Right renal cortex interstitium (tissue), 3 donors: ENCODE data around the gene KRT86. TPM values are rescaled to one million over a fixed set of nuclear protein-coding genes. Genes with fewer than 3 reads are reported as not detected.
"Not testable (repeated sequence)": the region's sequence is repeated elsewhere in the genome, so short reads cannot be mapped to it uniquely, and the experiment has no call there.

Experiments used
- DNase-seq, 3 donors: peaks; one replicate each; pipeline ENCODE4 v3.0.0-alpha.2; 2013; ENCODE audit warnings: low read depth in 3 of 3, low spot score in 2 of 3
- polyA plus RNA-seq, 3 donors: library from polyadenylated mRNA; unstranded; fragments of 120-200 nt; gene quantifications; one replicate each; pipeline ENCODE4 v1.2.1, GENCODE V29; 2013; ENCODE audit not compliant: insufficient read length in 3 of 3

KRT86 gene
- polyA plus RNA-seq, 3 donors = not detected

DNA sequence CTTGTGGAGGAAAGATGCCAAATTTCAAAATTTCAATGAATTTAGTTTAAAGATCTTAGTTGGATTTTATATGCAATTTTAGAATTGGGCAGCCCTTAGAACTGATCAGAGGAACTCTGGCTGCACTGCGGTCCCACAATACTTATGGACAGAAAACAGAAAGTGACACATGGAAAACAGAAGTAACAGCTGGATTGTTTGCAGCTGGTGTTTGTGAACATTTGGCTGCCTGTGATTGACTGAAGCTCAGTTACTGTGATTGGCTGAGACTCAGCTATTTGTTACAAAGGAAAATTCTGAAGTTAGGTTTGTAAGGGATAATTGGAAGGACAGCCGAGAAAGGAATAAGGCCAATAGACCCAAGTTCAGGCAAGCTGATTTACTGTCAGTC, 10.0 kb upstream of the KRT86 start:
- no peak for DNase-seq

DNA sequence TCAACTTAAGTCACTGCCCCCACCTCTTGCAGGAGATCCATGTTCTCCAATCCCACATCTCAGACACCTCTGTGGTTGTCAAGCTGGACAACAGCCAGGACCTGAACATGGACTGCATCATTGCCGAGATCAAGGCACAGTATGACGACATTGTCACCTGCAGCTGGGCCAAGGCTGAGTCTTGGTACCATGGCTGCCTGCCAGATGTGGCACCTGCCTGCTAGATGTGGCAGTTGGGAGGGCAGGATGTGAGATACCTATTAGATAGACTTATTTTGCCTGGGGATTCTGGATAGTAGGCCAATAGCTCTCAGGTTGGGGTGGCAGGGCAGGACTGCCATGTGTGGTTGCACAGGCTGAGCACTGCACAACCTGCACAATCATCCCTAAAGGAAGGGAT, 7.9 kb upstream of the KRT86 start:
- DNase-seq = no peak

DNA sequence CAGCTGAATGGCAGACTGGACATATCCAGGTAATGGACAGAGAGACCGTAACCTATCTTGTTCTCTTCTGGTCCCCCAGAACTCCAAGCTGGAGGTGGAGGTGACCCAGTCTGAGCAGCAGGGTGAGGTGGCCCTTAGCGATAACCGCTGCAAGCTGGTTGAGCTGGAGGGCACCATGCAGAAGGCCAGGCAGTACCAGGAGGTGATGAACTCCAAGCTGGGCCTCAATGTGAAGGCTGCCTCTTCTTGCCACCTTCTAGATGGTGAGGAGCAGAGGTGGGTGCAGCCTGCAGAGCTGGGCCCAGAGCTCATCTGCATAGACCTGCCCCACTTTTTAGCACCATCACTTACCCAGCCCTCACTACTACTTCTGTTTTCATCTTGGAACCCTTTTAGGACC, 7.2 kb upstream of the KRT86 start:
- no peak for DNase-seq

DNA sequence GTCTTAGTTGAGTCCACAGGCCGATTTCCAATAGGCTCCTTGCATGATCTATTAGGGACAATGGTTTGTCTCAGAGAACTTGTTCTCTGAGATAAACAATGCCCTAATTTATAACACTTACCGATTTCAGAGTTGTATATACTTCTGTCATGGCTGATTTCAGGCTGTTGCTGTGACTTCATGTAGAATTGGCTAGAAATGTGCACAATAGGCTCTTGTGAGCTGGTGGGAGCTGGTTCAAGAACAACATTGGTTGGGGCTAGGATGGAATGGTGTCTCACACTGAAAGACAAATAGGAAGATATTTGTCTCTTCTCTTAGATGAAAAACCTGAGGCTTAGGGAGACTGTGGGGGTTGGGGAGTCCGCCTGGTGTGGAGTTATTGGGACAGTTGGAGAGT, 6.7 kb upstream of the KRT86 start:
- no peak for DNase-seq

DNA sequence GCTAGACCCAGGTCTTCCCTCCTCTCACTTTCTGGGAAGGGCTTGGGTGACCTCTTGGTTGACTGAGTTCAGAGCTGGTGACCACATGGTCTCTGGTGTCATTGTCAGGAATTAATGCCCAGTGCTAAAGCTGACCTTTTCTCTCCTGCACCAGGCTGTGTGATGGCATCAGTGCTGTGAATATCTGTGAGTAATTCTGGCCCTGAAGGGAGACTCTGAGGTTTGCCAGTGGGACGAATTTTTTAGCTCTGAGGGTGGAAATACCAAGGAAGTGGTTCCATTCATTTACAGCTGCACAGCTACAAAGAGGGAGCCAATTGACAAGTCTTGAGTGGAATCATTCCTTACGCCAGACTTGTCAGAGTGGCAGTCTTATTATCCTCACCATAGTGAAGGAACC, 6.2 kb upstream of the KRT86 start:
- no peak for DNase-seq

DNA sequence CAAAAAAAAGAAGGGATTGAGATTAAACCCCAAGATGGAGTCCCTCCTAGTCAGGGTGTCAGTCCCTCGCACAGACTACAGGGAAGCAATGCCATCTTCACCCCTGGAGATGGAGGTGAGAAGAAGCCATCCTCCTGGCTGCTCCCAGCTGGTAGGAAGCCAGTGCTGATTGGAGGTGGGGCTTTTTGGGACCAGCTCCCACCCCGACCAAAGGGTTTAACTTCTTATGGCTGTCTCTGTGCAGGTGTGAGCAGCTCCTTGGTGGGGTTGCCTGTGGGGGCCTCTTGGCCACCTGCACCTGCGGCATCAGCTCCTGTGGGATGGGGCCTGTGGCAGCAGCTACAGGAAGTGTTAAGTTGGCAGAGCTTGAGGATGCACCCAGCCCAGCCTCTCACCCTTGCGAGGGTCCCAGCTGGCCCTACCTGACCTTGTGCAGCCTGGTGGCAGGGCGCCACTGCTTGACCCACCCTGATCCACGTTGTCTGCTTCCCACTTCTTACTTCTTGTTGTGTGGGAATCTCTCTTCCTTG, 3.8 kb upstream of the KRT86 start:
- DNase-seq = no peak

DNA sequence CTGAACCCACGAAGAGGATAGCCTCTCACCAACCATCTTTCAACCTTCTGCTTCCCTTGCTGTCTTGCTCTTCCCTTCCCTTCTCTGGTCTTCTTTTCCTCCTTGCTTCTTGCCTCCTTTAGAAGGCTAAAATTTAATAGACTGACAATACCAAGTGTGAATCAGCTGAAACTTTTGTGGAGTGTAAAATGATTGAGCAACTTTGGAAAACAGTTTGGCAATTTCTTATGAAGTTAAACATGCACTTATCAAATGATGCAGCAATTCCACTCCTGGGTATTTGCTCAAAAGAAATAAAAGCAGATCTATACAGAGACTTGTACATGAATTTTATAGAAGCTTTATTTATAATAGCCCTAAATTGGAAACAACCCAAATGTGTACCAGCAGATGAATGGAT, 3.3 kb upstream of the KRT86 start:
- DNase-seq = no peak

DNA sequence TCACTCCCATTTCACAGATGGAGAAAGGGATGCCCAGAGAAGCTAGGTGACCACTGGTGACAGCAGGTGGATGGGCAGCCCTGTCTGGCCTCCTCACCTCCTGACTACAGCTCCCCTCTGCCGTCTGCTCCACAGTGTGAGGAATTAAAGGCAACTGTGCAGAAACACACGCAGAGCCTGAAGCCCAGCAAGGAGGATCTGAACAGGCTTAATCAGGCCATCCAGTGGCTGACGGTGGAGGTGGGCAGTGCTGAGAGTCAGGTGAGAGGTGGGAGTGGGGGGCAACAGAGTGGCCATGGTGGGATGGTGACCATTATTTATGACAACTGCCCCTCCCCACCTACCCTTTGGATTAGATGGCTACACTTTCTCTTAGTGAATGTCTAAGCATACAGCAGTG, 1.2 kb downstream of the KRT86 start:
- no peak for DNase-seq

DNA sequence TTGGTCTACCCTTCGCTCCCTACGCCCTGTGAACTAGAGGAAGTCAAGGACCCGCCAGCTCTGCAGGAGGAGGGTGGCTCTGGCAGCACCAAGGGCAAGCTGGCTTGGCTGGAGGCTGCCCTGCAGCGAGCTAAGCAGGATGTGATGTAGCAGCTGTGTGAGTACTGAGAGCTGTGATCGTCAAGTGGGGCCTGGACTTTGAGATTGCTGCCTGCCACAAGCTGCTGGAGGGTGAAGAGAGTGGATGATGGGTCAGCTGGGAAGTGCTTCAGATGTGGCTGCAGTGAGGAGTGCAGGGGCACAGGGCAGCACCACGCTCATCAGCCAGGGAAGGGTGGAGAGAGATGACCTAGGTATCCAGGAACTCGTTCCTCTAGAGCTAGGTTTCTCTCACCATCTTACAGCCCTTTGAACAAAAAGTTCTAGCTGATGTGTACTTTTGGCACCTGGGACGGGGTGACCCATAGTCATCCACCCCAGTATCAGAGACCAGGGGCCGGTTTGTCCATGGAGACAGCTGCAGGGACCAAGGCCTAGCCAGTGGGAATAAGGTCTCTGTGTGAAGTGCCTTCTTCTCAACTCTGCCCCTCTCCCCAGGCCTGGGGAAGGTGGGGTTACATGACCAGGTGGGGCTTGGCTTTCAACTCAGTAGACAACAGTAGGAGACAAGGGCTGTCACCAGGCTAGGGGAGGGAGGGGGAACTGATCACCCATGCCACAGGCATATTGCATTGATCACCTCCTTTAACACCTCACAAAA, 3.2 kb downstream of the KRT86 start:
- DNase-seq = no peak

DNA sequence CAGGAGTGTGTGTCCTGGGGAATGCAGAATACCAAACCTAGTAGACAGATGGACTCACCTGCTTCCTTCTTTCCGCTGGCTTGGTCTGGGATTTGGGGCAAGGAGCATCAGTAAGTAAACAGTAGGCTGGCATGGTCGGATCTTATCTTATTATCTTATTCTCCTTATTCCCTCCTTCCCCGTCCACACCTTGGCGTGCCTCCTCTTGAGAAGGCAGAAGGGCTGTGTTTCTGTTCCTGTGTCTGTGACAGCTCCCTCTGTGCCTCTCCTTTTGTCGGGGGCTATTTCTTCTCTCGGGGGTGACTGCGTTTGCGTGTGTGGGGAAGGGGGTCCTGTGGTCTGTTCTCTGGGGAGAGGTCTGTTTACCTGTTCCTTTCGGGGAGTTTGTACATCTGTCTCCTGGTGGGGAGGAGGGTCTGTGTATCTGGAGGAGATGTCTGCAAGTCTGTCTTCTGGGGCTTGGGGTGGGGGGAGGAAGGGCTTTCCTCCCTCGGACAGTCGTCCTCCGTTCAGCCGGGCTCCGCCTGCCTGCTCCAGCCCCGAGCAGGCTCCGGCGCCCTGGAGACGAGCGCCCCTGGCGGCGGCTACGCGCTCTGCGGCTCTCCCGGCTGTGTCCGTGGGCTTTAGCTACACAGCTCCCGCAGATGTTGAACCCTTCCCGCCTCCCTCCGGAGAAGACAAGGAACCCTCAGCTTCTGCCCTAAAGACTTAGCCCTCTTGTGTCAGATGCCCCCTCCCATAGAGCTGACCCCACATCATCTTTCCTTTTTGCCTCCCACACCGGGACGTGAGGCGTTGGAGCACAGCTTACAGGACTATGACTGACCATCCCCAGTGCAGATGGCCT, 4.4 kb downstream of the KRT86 start:
- peak in 2 of 3 donors; percentile 42 to 60 for DNase-seq

DNA sequence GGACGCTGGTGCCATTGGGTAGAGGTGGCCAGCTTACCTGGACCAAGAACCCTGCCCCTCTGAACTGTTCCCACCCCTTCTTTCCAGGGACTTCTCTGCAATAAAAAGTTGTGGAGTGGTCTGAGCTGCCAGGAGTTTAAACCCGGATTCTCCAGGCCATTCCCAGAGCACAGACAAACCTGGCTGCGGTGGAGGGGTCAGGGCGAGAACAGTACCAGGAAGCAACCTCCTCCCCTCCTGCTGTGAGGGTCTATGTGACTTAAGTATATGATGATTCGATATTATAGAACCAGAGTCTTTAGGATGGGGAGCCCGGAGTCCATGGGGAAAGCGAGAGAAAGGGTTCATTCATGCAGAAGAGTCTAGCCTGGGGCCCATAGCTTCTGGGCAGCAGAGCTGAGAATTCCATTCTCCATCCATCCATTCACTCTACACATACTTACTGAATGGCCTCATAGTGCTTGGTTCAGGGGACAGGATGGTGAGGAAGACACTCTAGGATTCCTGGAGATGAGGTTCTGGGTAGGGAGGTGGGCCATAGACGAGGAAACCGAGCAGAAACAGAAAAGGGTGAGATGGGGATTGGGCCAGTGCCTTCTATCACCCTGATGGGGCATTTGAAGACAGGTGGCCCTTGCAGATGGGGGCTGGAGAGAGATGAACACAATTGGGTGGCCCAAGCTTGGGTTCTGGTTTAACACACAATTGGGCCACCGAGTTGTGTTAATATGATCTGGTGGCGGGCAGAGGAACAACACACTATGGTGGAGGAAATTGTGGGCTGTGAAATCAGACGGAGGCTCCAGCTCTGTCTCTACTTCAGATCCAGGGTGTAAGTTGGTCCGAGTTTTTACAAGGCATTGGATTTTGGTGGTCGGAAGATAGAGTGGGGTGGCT, 5.2 kb downstream of the KRT86 start:
- no peak for DNase-seq

DNA sequence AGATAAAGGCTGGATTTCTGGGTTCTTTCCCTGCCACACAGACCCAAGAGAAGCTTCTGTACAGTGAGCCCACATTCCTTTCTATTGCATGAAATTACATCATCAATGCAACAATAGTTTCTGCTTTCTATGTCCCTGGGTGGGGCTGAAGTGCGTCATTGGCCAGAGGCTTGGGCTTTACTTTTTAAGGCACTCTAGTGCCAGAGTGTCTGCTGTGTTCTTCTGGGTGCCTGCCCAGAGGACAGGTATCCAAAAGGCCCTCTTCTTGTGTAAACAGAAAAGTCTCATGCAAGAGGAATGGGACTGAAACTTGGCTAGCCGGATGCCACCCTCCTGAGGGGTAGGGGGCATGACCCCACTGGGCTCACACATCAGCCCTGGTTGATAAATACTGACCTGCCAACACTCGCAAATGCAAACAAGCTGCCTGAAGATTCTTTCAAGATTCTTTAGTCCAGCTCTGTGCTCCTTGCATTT, 5.9 kb downstream of the KRT86 start:
- DNase-seq = no peak

DNA sequence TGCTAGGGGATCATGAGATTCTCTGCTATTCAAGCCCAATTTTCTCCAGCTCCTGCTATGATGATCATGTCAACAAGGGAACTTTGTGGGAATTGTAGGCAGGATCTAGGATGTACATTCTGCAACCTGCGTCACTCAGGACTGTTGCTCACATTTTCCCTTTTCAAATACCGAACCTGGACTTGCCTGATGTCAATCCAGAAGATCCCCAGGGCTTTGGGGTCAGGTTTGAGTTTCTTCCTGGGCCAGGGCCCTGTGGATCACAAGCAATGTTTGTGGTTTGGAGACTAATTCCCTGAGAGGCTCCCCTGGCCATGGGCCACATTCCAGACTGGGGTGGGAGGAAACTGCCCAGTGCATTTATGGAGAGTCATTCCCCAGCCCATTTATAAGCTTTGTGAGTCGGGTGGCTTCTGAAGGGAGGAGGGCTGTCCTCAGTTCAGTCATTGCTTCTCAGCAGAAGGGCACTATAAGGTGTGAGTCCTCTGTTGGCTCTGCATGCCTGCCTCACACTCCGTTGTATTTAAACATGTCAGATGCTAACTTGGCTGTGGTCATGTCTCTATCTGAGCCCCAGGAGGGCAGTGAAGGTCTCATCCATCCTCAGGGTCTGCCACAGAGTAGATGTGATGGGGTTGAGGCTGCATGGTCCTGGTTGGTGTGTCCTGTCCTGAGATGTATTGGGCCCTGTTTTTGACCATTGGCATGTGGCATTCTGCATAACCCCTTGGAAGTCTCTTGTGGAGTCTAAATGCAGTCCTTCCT, 6.5 kb downstream of the KRT86 start:
- DNase-seq = no peak

DNA sequence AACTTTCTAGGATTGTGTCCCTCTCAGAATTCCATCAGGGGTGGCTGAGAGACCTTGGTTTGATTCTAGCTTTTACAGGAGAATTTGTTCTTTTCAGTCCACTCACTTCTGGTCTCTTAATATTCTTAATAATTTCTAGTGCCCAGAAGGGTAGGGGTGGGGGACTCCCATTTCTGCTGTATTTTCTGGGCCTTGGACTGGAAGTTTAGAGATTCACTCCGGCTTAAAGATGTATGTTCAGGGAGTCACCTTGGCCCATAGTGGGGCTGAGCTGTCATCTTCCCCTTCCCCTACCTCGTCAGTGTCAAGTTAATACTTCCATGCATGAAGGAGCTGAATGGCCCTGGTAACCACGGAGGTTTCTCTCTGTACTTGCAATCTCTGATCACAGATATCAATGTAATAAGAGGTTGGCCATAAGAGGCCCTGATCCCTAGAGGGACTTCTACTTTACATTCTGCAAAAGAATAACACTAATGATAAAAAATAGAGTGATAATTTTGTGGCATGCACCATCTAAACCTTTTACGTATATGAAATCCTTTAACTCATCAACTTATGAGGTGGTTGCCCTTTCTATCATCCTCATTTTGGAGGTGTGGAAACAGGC, 10.2 kb downstream of the KRT86 start:
- no peak for DNase-seq

DNA sequence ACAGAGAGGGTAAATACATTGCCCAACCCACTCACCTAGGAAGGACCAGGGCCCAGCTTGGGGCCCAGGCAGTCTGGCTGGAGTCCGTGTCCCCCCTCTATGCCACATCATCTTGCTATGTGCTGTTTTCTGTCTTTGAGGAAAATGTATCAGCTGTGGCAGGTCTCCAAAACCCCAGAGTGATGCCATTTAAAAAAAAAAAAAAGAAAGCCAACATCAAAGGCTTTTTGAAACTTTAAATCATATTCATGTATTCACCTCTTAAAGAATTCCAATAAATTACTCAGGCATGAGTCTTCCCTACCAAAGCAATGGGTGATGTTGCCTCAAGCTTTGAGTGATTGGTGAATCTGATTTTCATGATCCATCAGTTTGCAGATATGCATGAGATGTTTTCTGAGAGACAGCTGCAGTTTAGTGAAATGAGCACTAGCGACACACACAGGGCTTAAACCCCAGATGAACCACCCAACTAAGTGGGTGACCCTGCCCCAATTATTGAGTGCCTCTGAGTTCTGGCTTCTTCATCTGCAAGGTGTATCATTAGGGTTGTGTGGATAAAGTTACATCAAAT, 10.8 kb downstream of the KRT86 start:
- no peak for DNase-seq

DNA sequence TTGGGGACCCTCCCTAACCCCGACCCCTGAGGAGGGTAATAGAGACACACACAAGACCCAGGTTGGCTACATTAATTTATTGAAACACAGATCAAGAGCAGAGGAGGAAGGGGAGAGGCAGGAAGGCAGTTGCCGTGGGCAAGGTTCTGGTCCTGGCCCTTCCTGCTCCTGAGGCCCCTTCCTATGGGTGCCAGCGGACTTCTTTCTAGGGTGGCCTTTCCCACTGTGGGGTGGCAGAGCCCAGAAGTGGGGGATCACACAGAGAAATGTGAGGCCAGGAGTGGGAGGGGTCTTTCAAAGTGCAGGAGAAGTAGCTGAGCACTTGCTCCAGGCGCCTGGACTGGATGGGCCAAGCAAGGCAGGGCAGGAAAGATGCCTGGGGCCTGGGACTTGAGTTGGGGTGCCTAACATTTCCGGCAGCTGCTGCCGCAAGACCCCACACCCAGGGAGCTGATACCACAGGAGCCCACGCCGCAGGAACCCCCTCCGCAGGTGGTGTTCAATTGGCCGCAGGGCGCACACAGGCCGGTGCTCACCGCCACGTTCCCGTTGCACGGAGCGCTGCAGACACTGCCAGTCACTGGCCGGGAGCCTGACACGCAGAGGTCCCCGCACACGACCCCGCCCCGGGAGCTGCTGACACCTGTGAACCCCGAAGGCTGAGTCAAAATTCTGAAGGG, 11.5 kb downstream of the KRT86 start:
- no peak for DNase-seq

DNA sequence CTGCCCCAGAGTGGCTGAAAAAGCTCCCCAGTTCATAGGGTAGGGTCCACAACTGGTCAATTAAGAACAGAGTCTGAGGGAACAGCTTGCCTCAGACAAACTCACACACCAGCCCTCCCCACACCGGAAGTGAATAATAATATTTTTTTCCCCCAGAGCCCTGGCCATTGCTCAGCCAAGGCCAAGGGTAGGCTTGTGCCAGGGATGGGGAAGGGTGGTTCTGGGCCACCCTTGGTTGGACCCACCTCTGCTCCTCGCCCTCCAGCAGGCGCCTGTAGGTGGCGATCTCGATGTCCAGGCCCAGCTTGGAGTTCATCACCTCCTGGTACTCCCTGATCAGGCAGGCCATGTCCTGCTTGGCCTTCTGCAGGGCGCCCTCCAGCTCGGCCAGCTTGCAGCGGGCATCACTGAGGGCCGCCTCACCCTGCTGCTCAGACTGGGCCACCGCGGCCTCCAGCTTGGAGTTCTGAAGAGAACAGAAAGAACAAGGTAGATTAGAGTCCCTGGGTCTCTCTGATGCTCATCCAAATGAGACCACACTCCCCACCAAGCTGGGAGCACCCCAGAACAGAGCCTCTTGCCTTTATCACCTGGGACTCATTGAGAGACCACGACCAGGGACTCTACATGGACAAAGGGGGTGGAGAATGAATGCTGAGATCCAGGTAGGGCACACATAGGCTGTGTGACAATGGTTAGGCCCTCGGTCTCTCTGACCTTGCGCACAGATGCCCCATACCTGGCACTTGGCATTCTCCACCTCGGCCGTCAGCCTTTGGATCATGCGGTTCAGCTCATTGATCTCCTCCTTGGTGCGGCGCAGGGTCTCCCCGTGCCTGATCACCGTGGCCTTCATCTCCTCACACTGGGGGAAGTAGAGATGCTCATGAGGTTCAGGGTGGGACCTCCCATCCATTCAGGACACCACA, 12.7 kb downstream of the KRT86 start:
- not testable (repeated sequence) for DNase-seq
